Stomach smooth muscle (tissue), 2 donors: ENCODE measurements around the gene CBR3.

Source experiments
- H3K27ac ChIP-seq: one replicate; pipeline ENCODE4 v1.7.0; 2013; ENCODE audit warnings: mild to moderate bottlenecking, low read length, inconsistent platforms
- H3K27me3 ChIP-seq, 2 donors: one replicate each; pipeline ENCODE4 v1.7.0; 2013; ENCODE audit warnings: low read length in 2 of 2; ENCODE audit not compliant: insufficient read depth in 2 of 2, control insufficient read depth in 1 of 2
- H3K36me3 ChIP-seq, 2 donors: one replicate each; pipeline ENCODE4 v1.7.0; 2013; ENCODE audit warnings: low read length in 2 of 2; ENCODE audit not compliant: control insufficient read depth in 2 of 2, insufficient read depth in 2 of 2
- H3K4me1 ChIP-seq: one replicate; pipeline ENCODE4 v1.7.0; 2013; ENCODE audit warnings: low read length; ENCODE audit not compliant: control insufficient read depth, insufficient read depth
- H3K4me3 ChIP-seq, 2 donors: one replicate each; pipeline ENCODE4 v1.7.0; 2013; ENCODE audit warnings: low read length in 2 of 2
- H3K9ac ChIP-seq, 2 donors: one replicate each; pipeline ENCODE4 v1.7.0; 2013; ENCODE audit warnings: low read length in 2 of 2, mild to moderate bottlenecking in 1 of 2
- H3K9me3 ChIP-seq, 2 donors: one replicate each; pipeline ENCODE4 v1.7.0; 2013; ENCODE audit warnings: low read length in 2 of 2; ENCODE audit not compliant: control insufficient read depth in 2 of 2
- donor health status: healthy.
- donor health status: Pancreatic carcinoma.

CBR3 gene

DNA sequence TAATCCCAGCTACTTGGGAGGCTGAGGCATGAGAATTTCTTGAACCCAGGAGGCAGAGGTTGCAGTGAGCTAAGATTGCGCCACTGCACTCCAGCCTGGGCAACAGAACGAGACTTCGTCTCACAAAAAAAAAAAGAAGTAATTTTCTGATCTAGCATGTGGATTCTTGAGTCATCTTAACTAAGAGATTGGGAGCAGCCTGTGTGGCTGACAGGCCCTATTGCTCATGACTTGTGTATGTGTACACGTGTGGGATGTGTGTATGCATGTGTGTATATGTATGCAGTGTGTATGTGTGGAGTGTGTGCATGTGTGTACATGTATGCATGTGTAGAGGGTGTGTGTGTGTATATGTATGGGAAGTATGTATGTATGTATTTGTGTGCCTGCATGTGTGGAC lies 51.2 kb downstream of the CBR3 start:
- H3K9me3 ChIP-seq = no peaks in the 10 kb centered on the region
- H3K4me1 ChIP-seq = peaks cover 15% of the 10 kb centered on the region
- no peak overlapping the region for H3K4me3 ChIP-seq
- H3K27me3 ChIP-seq = no peaks in the 10 kb centered on the region
- no peak overlapping the region for H3K27ac ChIP-seq
- no peaks in the 10 kb centered on the region for H3K36me3 ChIP-seq
- H3K9ac ChIP-seq = no peak overlapping the region

DNA sequence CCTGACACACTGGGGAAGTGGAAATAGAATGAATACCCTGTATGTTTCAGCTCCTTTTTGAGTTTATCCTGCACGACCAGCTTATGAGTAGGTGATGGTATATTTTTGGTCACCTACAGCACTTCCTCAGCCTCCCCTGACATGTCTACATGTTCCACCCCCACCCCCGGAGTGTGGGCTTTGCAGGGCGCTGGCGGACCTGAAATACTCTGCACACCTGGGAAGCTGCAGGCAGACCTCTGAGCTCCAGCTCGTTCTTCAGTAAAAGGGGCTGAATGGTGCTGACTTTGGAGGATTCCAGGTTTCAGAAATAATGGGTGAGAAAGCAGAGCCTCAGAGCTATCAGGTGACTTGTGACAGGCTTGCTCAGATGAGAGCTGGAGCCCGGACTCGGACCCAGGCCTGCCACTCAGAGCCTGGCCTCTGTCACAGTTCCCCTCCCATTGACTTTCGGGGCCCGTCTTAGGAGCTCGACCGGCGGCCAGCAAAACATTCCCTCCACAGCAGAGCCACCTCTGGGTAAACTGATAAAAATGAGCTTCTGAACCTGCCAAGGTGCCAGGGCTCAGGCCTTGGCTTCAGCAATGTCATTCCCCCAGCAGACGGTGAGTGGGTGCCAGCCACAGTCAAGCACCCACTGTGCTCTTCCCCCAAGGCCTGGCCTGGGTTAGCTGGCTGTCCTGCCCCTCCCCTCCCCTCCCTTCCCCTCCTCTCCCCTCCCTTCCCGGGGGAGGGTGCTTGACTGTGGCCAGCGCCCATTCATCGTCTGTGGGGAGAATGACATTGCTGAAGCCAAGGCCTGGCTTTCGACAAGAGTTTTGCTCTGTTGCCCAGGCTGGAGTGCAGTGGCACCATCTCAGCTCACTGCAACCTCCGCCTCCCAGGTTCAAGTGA lies 51.9 kb downstream of the CBR3 start:
- Histone ChIP-seq H3K9me3 (no peaks in the 10 kb centered on the region), H3K4me3 (no peak overlapping the region), H3K4me1 (peaks cover 15% of the 10 kb centered on the region), H3K9ac (no peak overlapping the region), H3K27ac (no peak overlapping the region), H3K36me3 (no peaks in the 10 kb centered on the region), H3K27me3 (no peaks in the 10 kb centered on the region)

DNA sequence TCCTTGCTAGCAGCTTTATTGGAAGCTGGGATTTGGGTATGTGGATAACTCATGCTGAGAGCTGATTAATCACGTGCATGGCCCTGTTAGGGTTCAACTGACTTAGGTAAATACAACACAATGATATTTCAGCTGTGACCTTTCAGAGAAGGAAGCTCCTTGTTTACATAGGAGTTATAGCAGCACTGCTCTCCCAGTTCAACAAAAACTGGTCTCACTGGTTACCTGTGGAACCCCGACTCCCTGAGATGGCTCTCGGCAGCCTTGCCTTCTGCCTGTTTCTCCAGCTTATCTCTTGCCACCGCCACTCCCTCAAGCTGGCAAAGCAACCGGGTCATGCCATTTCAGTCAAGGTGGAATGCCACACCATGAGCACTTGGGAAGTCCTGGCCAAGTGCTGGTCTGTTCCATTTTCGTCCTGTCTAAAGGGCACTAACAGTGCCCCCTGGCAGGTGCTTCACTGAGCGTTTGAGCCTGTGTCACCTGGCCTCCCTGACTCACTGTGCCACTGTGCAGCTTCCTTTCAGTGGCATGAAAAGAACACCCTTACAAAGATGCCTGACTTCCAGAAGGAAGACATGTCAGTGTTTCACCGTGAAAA lies 53.3 kb downstream of the CBR3 start:
- Histone ChIP-seq H3K27me3 (no peaks in the 10 kb centered on the region), H3K9ac (no peak overlapping the region), H3K4me1 (peaks cover 15% of the 10 kb centered on the region), H3K27ac (no peak overlapping the region), H3K9me3 (no peaks in the 10 kb centered on the region), H3K36me3 (no peaks in the 10 kb centered on the region), H3K4me3 (peak overlapping the region in 1 of 2 donors; percentile 49)

DNA sequence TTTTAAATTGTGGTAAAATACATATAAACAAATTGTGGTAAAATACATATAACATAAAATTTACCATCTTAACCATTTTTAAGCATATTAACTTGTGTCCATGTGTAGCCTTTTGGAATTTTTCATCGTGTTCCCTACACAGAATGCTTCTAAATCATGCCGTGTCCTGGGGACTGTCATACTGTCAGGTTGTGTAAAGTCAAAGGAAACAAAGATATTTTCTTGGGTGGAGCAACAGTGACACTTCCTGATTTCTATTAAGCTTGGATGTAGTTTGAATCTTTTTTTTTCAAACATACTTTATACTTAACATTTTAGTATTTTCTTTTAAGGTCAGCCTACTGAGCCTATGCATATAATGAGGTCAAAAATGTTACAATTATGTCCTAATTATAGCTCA lies 54.1 kb downstream of the CBR3 start:
- H3K27me3 ChIP-seq = no peaks in the 10 kb centered on the region
- H3K36me3 ChIP-seq = no peaks in the 10 kb centered on the region
- no peak overlapping the region for H3K27ac ChIP-seq
- H3K9ac ChIP-seq = no peak overlapping the region
- no peaks in the 10 kb centered on the region for H3K9me3 ChIP-seq
- peaks cover 15% of the 10 kb centered on the region for H3K4me1 ChIP-seq
- H3K4me3 ChIP-seq = no peak overlapping the region

DNA sequence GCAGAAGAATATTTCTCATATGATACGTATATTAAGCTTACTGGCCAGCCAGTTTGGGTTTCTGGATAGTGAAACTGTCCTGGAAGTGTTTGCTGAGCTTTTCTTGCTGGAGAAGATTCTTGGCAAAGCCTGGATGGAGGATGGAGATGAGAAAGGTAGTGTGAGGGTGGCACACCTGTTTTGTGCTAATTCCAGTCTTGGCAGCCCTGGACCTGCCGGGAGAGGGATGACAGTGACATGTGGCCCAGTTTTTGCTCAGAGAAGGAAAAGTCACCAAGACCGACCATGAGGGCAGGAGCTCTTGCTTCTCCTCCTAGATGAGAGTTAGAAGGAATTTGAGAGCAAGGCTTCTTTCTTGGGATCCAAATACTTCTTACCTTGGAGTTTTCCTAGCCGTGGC lies 55.9 kb downstream of the CBR3 start:
- H3K27me3 ChIP-seq = no peaks in the 10 kb centered on the region
- H3K9ac ChIP-seq = no peak overlapping the region
- no peaks in the 10 kb centered on the region for H3K36me3 ChIP-seq
- no peak overlapping the region for H3K27ac ChIP-seq
- H3K4me3 ChIP-seq = no peak overlapping the region
- H3K4me1 ChIP-seq = peaks cover 15% of the 10 kb centered on the region
- no peaks in the 10 kb centered on the region for H3K9me3 ChIP-seq

DNA sequence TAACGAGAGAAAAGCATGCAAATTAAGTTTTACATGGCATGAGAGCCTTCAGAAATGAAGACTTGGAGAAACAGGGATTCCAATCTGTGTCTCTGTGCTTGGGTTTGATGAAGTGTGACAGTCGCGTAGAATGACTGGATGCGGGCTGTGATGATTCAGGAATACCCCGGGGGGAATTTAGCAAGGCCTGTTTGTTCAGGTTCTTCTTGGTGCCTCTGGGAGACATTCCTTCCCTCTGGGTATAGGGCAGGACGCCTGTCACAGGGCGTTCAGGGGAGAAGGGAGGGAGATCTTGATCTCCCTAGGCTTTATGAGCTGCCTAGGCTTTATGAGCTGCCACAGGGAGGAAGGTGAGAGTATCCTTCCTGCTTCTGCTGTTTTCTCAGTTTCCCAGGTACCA lies 58.3 kb downstream of the CBR3 start:
- Histone ChIP-seq H3K36me3 (no peaks in the 10 kb centered on the region), H3K27me3 (no peaks in the 10 kb centered on the region), H3K9me3 (no peaks in the 10 kb centered on the region), H3K27ac (no peak overlapping the region), H3K4me3 (no peak overlapping the region), H3K9ac (no peak overlapping the region), H3K4me1 (peaks cover 7% of the 10 kb centered on the region)

DNA sequence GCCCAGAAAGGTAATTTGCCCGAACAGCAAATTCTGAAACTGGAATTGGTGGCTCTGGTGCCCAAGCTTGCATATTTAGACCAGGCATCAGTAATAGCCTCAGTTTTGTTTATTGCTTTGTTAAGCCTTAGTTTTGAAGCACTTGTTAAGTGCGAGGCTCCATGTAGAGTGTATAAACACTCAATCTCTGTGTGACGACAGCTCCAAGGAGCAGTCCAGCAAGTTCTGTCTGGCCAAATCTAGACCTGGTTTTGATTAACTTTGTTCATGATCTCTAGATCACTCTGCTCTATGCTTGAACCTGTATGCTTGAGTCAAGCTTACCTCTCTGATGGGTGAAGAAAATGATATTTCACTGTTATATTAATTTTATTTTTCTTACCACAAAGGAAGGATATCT lies 59.1 kb downstream of the CBR3 start:
- no peak overlapping the region for H3K4me3 ChIP-seq
- H3K27ac ChIP-seq = no peak overlapping the region
- H3K36me3 ChIP-seq = peaks cover 0 to 5% of the 10 kb centered on the region in 2 donors
- no peak overlapping the region for H3K9ac ChIP-seq
- no peaks in the 10 kb centered on the region for H3K9me3 ChIP-seq
- peaks cover 3% of the 10 kb centered on the region for H3K4me1 ChIP-seq
- no peaks in the 10 kb centered on the region for H3K27me3 ChIP-seq

DNA sequence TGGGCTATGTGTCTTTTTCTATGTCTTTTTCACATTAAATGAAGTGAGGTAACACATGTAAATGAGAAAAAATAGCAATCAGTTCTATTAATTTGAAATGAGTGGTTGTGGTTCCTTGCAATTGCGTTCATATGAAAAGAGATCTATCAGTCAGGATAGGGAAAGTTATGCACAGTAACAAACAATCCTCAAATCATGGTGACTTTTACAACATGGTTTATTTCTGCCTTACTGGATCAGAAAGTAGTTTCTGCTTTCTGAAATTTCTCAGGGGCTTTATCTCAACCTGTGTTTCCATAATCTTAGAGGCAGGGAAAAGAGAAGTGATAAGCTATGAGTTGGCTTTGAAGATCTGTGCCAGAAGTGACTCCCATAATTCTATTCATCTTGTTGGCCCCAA lies 60.7 kb downstream of the CBR3 start:
- H3K4me1 ChIP-seq = no peaks in the 10 kb centered on the region
- H3K9me3 ChIP-seq = no peaks in the 10 kb centered on the region
- no peak overlapping the region for H3K27ac ChIP-seq
- H3K36me3 ChIP-seq = peaks cover 0 to 7% of the 10 kb centered on the region in 2 donors
- H3K4me3 ChIP-seq = no peak overlapping the region
- H3K9ac ChIP-seq = no peak overlapping the region
- H3K27me3 ChIP-seq = no peaks in the 10 kb centered on the region
